Stimulated activated CD4-positive, alpha-beta T cell treated with anti-CD3 and anti-CD28 coated beads, TNF-alpha, amount 100 ng/mL, for 48 hours (primary cell): ENCODE results near the gene EBF4.
"Not testable (repeated sequence)": the region's sequence is repeated elsewhere in the genome, so short reads cannot be mapped to it uniquely, and the experiment has no call there.

ENCODE experiments used
- DNase-seq, 3 donors: peaks; one replicate each; pipeline ENCODE4 v3.0.0-alpha.2; 2020; ENCODE audit warnings: low read depth in 3 of 3

The EBF4 gene

DNA sequence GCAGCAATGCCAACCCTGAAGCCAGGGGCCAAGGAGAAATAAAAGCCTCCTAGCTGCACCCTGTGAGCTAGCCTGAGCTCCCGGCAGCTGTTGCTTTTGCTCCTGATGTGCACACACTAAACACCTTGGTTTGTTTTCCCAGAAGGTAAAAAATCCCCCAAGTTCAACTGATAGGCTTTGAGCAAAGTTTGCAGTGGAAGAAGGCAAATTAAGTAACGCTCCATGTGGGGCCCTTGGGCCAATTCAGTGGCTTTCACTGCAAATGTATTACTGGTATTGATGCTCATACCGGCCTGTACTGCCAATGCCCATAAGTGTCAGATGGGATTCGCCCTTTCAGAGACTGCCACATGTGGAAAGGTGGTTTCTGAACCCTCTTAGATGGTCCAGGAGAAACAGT is 19.1 kb upstream of the EBF4 start:
- no peak for DNase-seq

GRCh38 chr20:2680046-2680445 is 12.5 kb upstream of the EBF4 start:
- DNase-seq = no peak

DNA sequence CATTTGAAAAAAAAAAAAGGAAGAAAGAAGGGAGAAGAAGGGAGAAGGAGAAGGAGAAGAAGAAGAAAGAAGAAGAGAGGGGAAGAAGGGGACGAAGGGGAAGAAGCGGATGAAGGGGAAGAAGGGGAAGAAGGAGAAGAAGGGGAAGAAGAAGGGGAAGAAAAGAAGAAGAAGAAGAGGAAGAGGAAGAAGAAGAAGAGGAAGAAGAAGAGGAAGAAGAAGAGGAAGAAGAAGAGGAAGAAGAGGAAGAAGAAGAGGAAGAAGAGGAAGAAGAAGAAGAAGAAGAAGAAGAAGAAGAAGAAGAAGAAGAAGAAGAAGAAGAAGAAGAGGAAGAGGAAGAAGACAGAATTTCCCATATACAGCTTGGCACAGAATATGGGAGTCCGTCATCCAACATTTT is 10.5 kb upstream of the EBF4 start:
- not testable (repeated sequence) for DNase-seq

GRCh38 chr20:2684817-2685216 is 7.8 kb upstream of the EBF4 start:
- not testable (repeated sequence) for DNase-seq

GRCh38 chr20:2687514-2687913 is 5.1 kb upstream of the EBF4 start:
- no peak for DNase-seq

DNA sequence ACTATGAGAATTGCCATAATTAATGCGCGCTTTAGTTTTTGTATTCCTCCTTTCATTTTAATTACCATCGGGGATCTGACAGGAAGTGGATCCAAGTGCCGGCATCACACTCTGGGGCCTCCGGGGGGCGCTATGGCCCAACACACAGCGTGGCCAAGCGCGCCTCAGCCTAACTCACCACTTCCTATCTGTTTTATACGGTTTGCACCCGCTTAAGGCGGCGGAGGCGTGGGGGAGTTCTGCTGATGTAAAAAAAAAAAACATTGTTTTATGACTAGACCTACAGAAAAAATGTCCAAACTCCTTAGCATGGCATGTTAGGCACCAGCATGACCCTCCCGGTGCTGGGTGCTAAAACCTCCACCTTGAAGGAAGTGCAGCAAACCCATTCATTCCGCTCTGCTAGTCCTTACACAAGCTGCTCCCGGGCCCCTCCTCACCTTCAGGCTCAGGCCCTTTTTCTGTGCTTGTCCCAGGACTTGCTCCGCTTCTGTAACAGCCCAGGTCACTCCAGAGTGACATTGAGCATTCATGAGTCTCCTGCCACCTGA is 4.5 kb upstream of the EBF4 start:
- peak; percentile 56 to 79 (median 61) for DNase-seq

DNA sequence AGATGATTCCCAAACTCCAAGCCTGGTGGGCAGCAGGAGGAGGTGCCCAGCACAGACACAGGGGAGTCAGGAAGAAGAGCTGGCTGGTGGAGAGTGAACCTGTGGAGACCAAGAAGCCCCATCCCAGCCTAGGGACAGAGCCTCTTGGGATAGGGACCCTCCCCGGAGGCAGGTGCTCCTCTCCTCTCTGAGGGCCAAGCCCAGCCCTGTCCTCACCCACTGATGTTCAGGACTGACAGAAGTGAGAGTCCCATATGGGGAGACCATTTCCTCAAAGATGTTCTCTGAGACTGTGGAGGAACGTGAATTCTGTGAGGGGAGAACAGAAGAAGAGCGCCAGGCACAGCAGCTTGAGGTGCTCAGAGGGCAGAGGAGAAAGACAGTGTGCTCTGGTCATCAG is 2.4 kb upstream of the EBF4 start:
- DNase-seq = no peak

- no peak for DNase-seq
Observed at GRCh38 chr20:2690718-2691117, 1.9 kb upstream of the EBF4 start.

- no peak for DNase-seq
Observed at GRCh38 chr20:2691127-2691526, 1.5 kb upstream of the EBF4 start.

DNA sequence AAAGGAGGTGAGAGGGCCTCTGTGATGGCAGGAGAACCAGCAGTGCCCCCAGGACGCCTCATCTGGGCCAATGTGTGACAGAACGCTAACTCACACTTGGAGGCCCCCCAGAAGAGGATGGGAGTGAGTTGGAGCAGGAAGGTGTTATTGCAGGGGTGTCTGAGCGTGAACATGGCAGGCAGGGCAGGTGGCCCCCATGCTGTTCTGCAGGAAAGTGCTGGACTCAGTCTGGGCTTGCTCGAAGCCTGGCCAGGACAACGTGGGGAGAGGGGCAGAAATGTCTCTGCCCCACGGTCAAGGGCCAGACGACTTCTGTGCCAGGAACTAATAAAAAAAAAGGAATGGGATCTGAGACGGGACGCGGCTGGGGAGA is 931 bp upstream of the EBF4 start:
- no peak for DNase-seq

GRCh38 chr20:2692886-2693285 is 306 bp downstream of the EBF4 start:
- no peak for DNase-seq

DNA sequence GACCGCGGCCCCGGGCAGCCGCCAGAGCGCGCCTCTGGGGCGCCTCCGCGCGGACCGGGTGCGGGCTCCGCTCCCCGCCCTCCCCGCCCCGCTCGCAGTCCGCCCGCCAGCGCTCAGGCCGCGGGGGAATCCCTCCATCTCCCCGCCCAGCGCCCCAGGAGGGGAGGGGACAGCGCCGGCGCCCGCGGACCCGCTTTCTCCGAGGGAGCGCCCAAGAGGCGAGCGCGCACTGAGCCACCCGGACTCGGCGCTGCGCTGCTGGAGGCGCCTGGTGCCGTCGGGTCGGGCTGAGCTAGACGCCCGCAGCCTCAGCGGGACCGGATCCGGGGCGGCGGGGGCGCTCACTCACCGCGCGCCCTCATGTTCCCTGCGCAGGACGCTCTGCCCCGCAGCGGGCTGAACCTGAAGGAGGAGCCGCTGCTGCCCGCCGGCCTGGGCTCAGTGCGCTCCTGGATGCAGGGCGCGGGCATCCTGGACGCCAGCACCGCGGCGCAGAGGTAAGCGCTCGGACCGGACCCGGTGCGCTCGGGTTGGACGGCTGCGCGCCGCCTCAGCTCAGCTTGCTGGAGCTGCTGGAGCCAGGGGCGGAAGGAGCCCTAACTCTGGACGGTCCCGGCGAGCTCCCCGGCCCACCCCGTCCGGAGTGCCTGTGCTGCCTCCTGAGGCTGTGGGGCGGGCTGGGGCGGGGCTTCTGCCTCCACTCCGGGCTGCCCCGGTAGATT is 867 bp downstream of the EBF4 start:
- DNase-seq = peak in 2 of 3 donors; percentile 3 to 13

- no peak for DNase-seq
Observed at GRCh38 chr20:2694008-2694471, 1.5 kb downstream of the EBF4 start.

- no peak for DNase-seq
Observed at GRCh38 chr20:2694519-2694918, 1.9 kb downstream of the EBF4 start.

GRCh38 chr20:2695206-2695983 is 2.8 kb downstream of the EBF4 start:
- DNase-seq = no peak

DNA sequence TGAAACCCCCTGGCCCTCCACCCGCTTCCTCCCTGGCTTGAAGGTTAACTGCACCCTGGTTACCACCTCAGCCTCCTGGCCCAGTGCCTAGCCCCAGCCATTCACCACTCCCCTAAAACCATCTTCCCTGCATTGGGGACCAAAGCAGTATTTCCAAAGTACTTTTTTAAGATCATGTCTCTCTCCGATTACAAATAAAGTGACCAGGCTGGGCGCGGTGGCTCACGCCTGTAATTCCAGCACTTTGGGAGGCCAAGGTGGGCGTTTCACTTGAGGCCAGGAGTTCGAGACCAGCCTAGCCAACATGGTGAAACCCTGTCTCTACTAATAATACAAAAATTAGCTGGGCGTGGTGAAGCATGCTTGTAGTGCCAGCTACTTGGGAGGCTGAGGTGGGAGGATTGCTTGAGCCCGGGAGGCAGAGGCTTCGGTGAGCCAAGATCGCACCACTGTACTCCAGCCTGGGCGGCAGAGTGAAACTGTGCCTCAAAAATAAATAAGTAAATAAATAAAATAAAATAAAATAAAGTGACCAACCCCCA is 3.5 kb downstream of the EBF4 start:
- not testable (repeated sequence) for DNase-seq

DNA sequence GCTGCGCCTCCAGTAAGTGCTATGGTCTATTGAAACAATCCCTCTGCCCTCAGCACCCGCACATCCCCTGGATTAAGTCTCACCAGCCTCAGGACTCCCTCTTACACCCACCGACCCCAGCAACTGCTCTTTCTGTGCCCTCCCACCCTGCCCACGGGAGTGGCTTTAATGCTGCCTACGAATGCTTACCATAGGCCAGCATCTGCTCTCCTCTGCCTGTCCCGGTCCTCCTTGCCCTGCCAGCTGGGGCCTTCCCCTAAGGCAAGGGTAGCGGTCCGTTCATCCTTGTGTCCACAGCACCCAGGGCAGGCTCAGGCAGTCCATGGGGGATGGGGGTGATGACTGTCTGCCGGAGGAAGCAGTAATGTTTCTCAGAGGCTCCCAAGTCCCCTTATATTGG is 4.1 kb downstream of the EBF4 start:
- DNase-seq = no peak

DNA sequence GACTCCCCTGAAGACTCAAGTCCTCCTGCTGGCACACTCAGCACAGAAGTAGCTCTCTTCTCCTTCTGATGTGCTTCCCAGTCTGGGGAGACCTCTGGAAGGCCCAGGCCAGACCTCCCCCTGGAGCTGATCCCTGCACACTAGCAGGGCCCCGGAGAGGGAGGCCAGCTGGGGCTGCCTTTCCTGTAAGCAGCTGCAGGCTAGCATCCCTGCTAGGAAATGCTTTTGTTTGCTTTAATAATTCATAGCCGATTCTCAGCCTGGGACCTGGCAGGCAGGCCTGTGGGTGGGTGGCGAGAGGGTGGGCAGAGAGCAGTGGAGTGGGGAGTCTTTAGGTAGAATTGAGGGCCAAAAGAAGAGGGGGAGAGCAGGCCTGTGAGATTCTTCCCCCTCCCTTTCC is 5.2 kb downstream of the EBF4 start:
- no peak for DNase-seq

DNA sequence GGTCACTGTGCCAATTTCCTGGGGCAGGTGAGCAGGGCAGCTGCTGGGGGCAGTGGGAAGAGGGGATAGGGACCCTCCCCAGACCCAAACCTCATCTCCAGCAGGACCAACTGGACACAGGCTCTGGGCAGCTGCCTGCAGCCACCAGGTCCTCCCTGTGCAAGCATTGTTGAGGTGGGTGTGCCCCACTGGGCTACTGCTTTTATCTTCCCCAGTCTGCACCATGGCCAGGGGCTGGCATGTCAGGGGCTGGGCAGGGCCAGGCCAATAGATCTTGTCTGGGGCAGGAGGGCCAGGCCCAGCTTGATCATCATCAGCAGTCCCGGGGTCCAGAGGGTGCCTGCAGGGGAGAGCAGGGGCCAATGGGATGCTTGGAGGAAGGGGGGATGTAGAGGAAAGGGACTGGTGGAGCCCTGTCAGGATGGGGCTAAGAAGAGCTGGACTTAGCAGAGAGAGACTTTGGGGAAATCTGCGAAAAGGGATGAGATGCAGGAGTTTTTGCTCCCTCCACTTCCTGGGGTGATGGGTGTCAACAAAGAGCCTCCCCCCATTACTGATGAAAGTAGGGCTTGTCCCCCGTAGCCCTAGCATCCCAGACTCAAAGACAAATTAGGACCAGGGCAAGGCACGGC is 5.7 kb downstream of the EBF4 start:
- no peak for DNase-seq

DNA sequence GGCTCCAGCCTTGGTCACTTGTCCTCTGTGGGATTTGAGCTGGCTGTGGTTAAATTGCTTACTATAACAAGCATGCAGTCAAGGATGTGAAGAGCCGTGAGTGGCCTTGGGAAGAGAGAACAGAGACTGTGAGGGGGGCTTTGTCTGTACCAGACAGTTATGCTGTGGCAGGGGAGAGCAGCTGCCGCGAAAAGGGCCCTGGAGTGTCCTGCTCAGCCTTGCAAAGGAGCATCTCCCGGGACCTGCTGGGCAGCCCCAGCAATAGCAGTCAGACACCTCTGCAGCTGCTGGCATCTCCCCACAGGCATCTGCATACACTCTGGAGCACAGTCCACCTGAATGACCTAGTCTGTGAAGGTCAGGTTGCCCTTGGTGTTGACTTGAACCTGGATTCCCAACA is 6.3 kb downstream of the EBF4 start:
- no peak for DNase-seq

DNA sequence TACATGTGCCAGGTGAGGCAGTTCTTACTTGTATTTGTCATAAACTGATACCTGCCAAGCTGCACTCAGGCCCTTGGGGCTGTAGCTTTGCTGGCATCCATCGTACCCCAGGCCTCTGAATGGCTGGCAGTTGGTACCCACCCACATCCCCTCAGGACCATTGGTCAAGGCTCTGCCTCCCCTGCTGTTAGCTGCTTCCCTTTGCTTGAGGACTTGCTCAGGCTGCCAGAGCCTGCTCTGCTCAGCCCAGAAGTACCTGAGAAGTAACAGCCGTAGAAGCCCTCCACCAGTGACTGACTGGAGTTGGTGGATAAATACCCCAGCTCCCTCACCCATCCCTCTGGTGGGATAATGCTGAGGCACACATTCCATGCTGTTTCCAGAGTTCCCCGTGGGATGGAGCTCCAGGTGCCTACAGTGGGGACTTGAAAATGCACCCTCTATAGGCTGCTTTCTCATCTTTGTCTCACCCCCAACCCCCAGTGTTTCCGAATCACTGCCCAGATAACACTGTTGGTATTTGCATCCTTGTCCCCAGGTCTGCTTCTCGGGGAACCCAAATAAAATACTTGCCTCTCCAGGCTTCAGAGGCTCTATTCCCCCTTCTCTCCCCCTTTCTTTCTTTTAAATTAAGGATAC is 7.3 kb downstream of the EBF4 start:
- no peak for DNase-seq
